Mucosa of descending colon (tissue), 3 donors: ENCODE measurements around the gene B3GNT7. TPM values are rescaled to one million over a fixed set of nuclear protein-coding genes. Genes with fewer than 3 reads are reported as not detected.
A peak's percentile ranks its signal among the peaks of the same experiment; 100 is the strongest.

Source experiments
- ATAC-seq: fragments of 200-7000 bp; cut with Tn5 transposase; one replicate; pipeline ENCODE4 v1.9.1; 2020; ENCODE audit warnings: mild to moderate bottlenecking, moderate library complexity
- DNase-seq, 3 donors: peaks; one replicate each; pipeline ENCODE4 v3.0.0-alpha.2; 2020
- H3K36me3 ChIP-seq: fragments of 200-600 bp; one replicate; pipeline ENCODE4 v1.8.0; 2021; ENCODE audit warnings: low read depth, mild to moderate bottlenecking
- H3K4me1 ChIP-seq: fragments of 200-600 bp; one replicate; pipeline ENCODE4 v1.8.0; 2021; ENCODE audit warnings: low read depth, mild to moderate bottlenecking
- H3K4me3 ChIP-seq: fragments of 200-600 bp; one replicate; pipeline ENCODE4 v1.8.0; 2021; ENCODE audit warnings: mild to moderate bottlenecking
- H3K9me3 ChIP-seq: fragments of 200-600 bp; one replicate; pipeline ENCODE4 v1.8.0; 2021; ENCODE audit warnings: mild to moderate bottlenecking
- CTCF ChIP-seq: fragments of 200-600 bp; IDR thresholded peaks from one replicate; pipeline ENCODE4 v1.8.0; 2022; ENCODE audit warnings: antibody characterized with exemption, mild to moderate bottlenecking
- intact Hi-C, 2 donors: fragments of 100-400 bp; cut with DNase I in 1 of 2; cut with micrococcal nuclease in 1 of 2; formaldehyde crosslinking; loops; one replicate each; pipeline versions ENCODE4 v1.11.0 to v1.11.1; 2022; cut with DNase I, micrococcal nuclease
- total RNA-seq, 3 donors: library from RNA; stranded (reverse); fragmentation: NEBNext Ultra II Directional in 2 of 3; extraction: Animal tissue kit (Norgen Biotek cat#: 25700) in 2 of 3; gene quantifications; one replicate each; pipeline versions ENCODE4 v1.2.1 to v1.2.4, GENCODE V29; 2021 to 2023
- donor health status: DM: no; HTN: no; CAD: no; lungs with moderate emphysema.
- donor health status: DM: no; HTN: no; CAD: no.
- donor health status: DM: no; HTN: yes; CAD: no.

B3GNT7 gene
- total RNA-seq, 3 donors from 2014 or later, result 77.7 to 330 (median 149) TPM

- intact Hi-C loops, result no loop called here
- DNase-seq (peak in 2 of 3 donors; percentile 67 to 69), ATAC-seq (no peak)
- Histone ChIP-seq H3K9me3 (no peaks in the 10 kb centered on the region), H3K4me3 (no peak overlapping the region), H3K36me3 (no peaks in the 10 kb centered on the region), H3K4me1 (peaks cover 20% of the 10 kb centered on the region)
- TF ChIP-seq CTCF, result no peak
Observed at GRCh38 chr2:231384109-231384435, 11.4 kb upstream of the B3GNT7 start.

- ATAC-seq, result no peak
- TF ChIP-seq CTCF, result no peak
- intact Hi-C loops, result no loop called here
Observed at GRCh38 chr2:231384970-231385369, 10.5 kb upstream of the B3GNT7 start.

GRCh38 chr2:231385429-231385828, 10.1 kb upstream of the B3GNT7 start:
- TF ChIP-seq CTCF, result no peak
- no peaks in the 10 kb centered on the region for H3K9me3 ChIP-seq
- DNase-seq (peak in 1 of 3 donors; percentile 33), ATAC-seq (no peak)
- peaks cover 10% of the 10 kb centered on the region for H3K4me1 ChIP-seq
- intact Hi-C loops, result no loop called here
- H3K4me3 ChIP-seq, result no peak overlapping the region
- H3K36me3 ChIP-seq, result no peaks in the 10 kb centered on the region

More at GRCh38 chr2:231384970-231385369, 10.5 kb upstream of the B3GNT7 start:
- peaks cover 14% of the 10 kb centered on the region for H3K4me1 ChIP-seq
- no peak for DNase-seq
- no peaks in the 10 kb centered on the region for H3K9me3 ChIP-seq
- H3K4me3 ChIP-seq, result no peak overlapping the region
- H3K36me3 ChIP-seq, result no peaks in the 10 kb centered on the region

GRCh38 chr2:231386446-231386845, 9.1 kb upstream of the B3GNT7 start:
- no peak for TF ChIP-seq CTCF
- no peak for ATAC-seq
- Histone ChIP-seq H3K36me3 (no peaks in the 10 kb centered on the region), H3K4me1 (peaks cover 8% of the 10 kb centered on the region), H3K4me3 (no peak overlapping the region), H3K9me3 (no peaks in the 10 kb centered on the region)
- intact Hi-C loops, result no loop called here
- no peak for DNase-seq

GRCh38 chr2:231387904-231388724, 7.4 kb upstream of the B3GNT7 start:
- DNase-seq, result peak in 1 of 3 donors; percentile 52
- no peak for ATAC-seq
- Histone ChIP-seq H3K9me3 (no peaks in the 10 kb centered on the region), H3K4me3 (no peak overlapping the region), H3K4me1 (peaks cover 4% of the 10 kb centered on the region), H3K36me3 (no peaks in the 10 kb centered on the region)
- intact Hi-C loops, result no loop called here
- TF ChIP-seq CTCF, result no peak
